ENCODE data around the gene SCN8A. TPM values are rescaled to one million over a fixed set of nuclear protein-coding genes. Genes with fewer than 3 reads are reported as not detected.

Gene SCN8A
- total and polyA plus RNA-seq, 7 donors = under 0.01 to 2.1 (median 0.71) TPM

DNA sequence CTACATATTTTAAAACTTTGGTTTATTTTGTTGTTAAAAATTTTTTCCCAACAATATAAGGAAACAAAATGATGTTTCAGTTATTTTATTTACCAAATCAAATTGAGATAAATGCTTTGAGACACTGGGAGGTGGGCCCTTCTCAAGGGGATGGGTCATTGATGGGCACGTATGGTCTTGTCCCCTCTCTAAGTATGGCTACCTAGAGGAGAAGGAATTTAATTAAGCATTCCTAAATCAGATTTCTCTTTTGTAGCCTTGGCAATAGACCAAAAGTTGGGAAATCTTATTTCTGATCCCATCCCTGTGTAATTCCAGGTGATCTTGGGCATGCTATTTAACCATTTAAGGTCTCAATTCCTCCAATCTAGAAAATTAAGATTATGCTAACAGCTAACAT is 79.0 kb downstream of the SCN8A start:
- Histone ChIP-seq H3K4me1 (no peaks in the 10 kb centered on the region), H3K9me3 (no peaks in the 10 kb centered on the region), H3K36me3 (no peaks in the 10 kb centered on the region), H3K4me3 (no peak overlapping the region), H3K27ac (no peak overlapping the region), H3K27me3 (no peaks in the 10 kb centered on the region)
- intact Hi-C loops (cut with DNase I) = no loop called here
- 91 to 95% methylated on average over 1 of the region's 1 CpG for whole genome bisulfite sequencing, 2 donors
- TF ChIP-seq, protein P1, sequence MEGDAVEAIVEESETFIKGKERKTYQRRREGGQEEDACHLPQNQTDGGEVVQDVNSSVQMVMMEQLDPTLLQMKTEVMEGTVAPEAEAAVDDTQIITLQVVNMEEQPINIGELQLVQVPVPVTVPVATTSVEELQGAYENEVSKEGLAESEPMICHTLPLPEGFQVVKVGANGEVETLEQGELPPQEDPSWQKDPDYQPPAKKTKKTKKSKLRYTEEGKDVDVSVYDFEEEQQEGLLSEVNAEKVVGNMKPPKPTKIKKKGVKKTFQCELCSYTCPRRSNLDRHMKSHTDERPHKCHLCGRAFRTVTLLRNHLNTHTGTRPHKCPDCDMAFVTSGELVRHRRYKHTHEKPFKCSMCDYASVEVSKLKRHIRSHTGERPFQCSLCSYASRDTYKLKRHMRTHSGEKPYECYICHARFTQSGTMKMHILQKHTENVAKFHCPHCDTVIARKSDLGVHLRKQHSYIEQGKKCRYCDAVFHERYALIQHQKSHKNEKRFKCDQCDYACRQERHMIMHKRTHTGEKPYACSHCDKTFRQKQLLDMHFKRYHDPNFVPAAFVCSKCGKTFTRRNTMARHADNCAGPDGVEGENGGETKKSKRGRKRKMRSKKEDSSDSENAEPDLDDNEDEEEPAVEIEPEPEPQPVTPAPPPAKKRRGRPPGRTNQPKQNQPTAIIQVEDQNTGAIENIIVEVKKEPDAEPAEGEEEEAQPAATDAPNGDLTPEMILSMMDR (IDR thresholded peaks at IDR 0.05) = no peak
- no peak for TF ChIP-seq POLR2AphosphoS5 (IDR thresholded peaks at IDR 0.05)
- no peak for DNase-seq

DNA sequence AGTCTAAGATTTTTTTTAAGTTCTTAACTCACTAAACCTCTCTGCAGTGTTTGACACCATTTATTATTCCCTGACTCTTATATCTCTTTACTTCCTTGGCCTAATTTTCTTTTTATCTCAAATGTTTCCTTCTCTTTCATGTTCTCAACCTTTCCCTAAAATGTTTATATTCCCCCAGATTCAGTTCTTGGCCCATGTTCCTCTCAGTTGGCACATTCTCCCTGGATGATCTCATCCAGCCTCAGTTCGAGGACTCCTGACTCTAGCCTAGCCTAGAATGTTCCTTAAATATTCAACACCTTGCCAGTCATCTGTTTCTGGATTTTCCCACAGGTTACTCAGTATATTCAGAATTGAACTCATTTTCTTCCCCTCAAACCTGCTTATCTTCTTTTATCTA is 81.3 kb downstream of the SCN8A start:
- 51 to 59% methylated on average over 1 of the region's 1 CpG for WGBS, 2 donors
- intact Hi-C loops (cut with DNase I) = no loop called here
- H3K27ac ChIP-seq = no peak overlapping the region
- TF ChIP-seq POLR2AphosphoS5 (IDR thresholded peaks at IDR 0.05) (no peak), EP300 (IDR thresholded peaks at IDR 0.05) (no peak), POLR2A (IDR thresholded peaks at IDR 0.05) (no peak)
- TF ChIP-seq, protein P1 (IDR thresholded peaks at IDR 0.05) = no peak
- DNase-seq = no peak
- no peak overlapping the region for H3K4me3 ChIP-seq
- H3K27me3 ChIP-seq = no peaks in the 10 kb centered on the region
- H3K4me1 ChIP-seq = no peaks in the 10 kb centered on the region
- H3K36me3 ChIP-seq = no peaks in the 10 kb centered on the region
- no peaks in the 10 kb centered on the region for H3K9me3 ChIP-seq

DNA sequence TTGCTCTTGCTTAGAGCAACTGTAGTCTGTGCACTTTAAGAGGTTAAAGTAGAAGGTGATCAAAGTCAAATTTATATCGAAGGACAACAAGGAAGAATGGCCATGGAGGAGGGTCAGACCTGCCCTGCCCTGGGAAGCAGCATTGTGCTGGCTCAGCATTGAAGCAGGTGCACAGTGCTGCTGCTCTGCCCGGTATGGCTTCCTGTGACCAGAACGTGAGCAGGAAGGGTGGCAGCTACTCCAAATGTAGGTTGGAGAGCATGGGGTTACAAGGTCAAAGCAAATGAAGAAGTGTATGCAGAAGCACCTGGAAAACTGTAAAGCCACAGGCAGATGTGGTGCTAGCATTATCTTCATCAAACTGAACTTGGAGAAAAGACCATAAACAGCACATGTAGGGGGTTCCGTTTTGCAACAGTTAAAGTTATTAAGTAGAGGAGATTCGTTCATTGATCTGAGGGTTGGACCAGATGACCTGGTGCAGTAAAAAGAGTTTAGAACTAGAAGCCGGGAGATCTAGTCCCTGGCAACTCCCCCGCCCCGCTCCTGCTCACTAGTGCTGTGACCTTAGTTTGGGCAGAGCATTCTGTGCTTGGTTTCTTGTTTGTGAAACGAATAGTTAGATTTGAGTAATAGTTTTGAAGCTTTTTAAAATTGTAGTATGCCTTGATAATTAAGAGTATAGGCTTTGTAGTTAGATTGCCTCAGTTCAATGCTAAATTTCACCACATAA is 84.2 kb downstream of the SCN8A start:
- Histone ChIP-seq H3K27ac (no peak overlapping the region), H3K9me3 (no peaks in the 10 kb centered on the region), H3K27me3 (no peaks in the 10 kb centered on the region), H3K36me3 (no peaks in the 10 kb centered on the region), H3K4me1 (no peaks in the 10 kb centered on the region), H3K4me3 (no peak overlapping the region)
- DNase-seq = no peak
- TF ChIP-seq, protein P1 (IDR thresholded peaks at IDR 0.05) = no peak
- no peak for TF ChIP-seq EP300 (IDR thresholded peaks at IDR 0.05)
- 42 to 54% methylated on average over 9 of the region's 9 CpGs for WGBS, 2 donors
- intact Hi-C loops (cut with DNase I) = no loop called here

DNA sequence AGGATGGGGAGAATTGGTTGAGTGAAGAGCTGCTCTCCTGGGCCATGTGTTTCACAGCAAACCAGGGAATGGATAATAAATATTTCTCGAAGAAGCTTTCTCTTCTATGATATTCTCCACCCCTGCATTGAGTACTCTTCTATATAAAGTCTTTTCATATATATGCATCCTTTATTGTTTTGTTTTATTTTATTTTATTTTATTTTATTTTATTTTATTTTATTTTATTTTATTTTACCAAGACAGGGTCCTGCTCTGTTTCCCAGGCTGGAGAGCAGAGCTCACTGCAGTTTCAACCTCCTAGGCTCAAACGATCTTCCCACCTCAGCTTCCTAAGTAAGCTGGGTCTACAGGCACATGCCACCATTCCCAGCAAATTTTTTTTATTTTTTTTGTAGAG is 85.8 kb downstream of the SCN8A start:
- intact Hi-C loops (cut with DNase I) = no loop called here
- H3K27me3 ChIP-seq = no peaks in the 10 kb centered on the region
- TF ChIP-seq EP300 (IDR thresholded peaks at IDR 0.05) = no peak
- TF ChIP-seq, protein P1 (IDR thresholded peaks at IDR 0.05) = no peak
- no peak for TF ChIP-seq POLR2A (IDR thresholded peaks at IDR 0.05)
- no peak overlapping the region for H3K27ac ChIP-seq
- no peaks in the 10 kb centered on the region for H3K4me1 ChIP-seq
- no peaks in the 10 kb centered on the region for H3K9me3 ChIP-seq
- DNase-seq = no peak
- no peak overlapping the region for H3K4me3 ChIP-seq
- 81 to 87% methylated on average over 2 of the region's 2 CpGs for WGBS, 2 donors
- no peaks in the 10 kb centered on the region for H3K36me3 ChIP-seq
